IMR-90 (cell line): Measurements from ENCODE around the gene RGS7BP. TPM values are rescaled to one million over a fixed set of nuclear protein-coding genes. Genes with fewer than 3 reads are reported as not detected.

Source experiments
- ATAC-seq: fragments of 200-7000 bp; cut with Tn5 transposase; 2 replicates; pipeline ENCODE4 v1.9.1; 2020; ENCODE audit warnings: low read depth, mild to moderate bottlenecking, moderate library complexity
- BruUV-seq: library from RNA; stranded (reverse); fragments of 400-500 nt; replicated peaks from 2 replicates; lab custom pipeline; 2021; lab: Mats Ljungman, UMichigan
- CTCF ChIA-PET: fragments of 300-600 bp; formaldehyde crosslinking; extraction: SDS; loops from one replicate; lab custom pipeline; 2021; ENCODE audit warnings: antibody characterized with exemption; lab: Yijun Ruan, JAX
- POLR2A ChIA-PET: fragments of 300-600 bp; sonication (Branson Sonifier 250); formaldehyde crosslinking; loops from one replicate; lab custom pipeline; 2022; ENCODE audit warnings: antibody characterized with exemption; ENCODE audit not compliant: unreplicated experiment; lab: Charles Lee
- DNase-seq: peaks from one replicate; pipeline ENCODE4 v3.0.0; 2013
- H2AFZ ChIP-seq: replicated peaks from 2 replicates; pipeline ENCODE3; 2013; ENCODE audit warnings: low read length, mild to moderate bottlenecking; ENCODE audit not compliant: poor library complexity
- H2AK5ac ChIP-seq: 2 replicates; pipeline ENCODE4 v1.6.1; 2013; ENCODE audit warnings: low read depth, low read length, inconsistent platforms
- H2AK9ac ChIP-seq: replicated peaks from 2 replicates; pipeline ENCODE3; 2013; ENCODE audit warnings: mild to moderate bottlenecking, low read depth, low read length, moderate library complexity; ENCODE audit not compliant: poor library complexity
- H2BK120ac ChIP-seq: 2 replicates; pipeline ENCODE4 v1.6.1; 2013; ENCODE audit warnings: low read depth, low read length, inconsistent platforms
- H2BK15ac ChIP-seq: 3 replicates; pipeline ENCODE4 v1.6.1; 2013; ENCODE audit warnings: low read depth, low read length, inconsistent platforms
- H2BK20ac ChIP-seq: 2 replicates; pipeline ENCODE4 v1.6.1; 2013; ENCODE audit warnings: low read depth, mild to moderate bottlenecking, inconsistent platforms, low read length, moderate library complexity
- H2BK5ac ChIP-seq: 2 replicates; pipeline ENCODE4 v1.6.1; 2013; ENCODE audit warnings: mild to moderate bottlenecking, low read depth, low read length, inconsistent platforms; ENCODE audit not compliant: poor library complexity, severe bottlenecking
- H3K14ac ChIP-seq: replicated peaks from 2 replicates; pipeline ENCODE4 v1.6.1; 2013; ENCODE audit warnings: low read depth, low read length, inconsistent platforms
- H3K18ac ChIP-seq: 2 replicates; pipeline ENCODE4 v1.6.1; 2013; ENCODE audit warnings: low read depth, low read length, control low read depth
- H3K23ac ChIP-seq: 2 replicates; pipeline ENCODE4 v1.6.1; 2013; ENCODE audit warnings: low read depth, low read length, inconsistent platforms
- H3K27ac ChIP-seq: 2 replicates; pipeline ENCODE4 v1.5.1; 2013; ENCODE audit warnings: mild to moderate bottlenecking, control low read depth, low read length; ENCODE audit not compliant: insufficient read depth
- H3K27me3 ChIP-seq: 2 replicates; pipeline ENCODE4 v1.6.1; 2013; ENCODE audit warnings: low read length; ENCODE audit not compliant: control insufficient read depth, insufficient read depth
- H3K36me3 ChIP-seq: 2 replicates; pipeline ENCODE4 v1.6.1; 2013; ENCODE audit warnings: low read length, mixed read lengths; ENCODE audit not compliant: control insufficient read depth, insufficient read depth
- H3K4ac ChIP-seq: 2 replicates; pipeline ENCODE4 v1.6.1; 2013; ENCODE audit warnings: low read depth, low read length, inconsistent platforms
- H3K4me1 ChIP-seq: 2 replicates; pipeline ENCODE4 v1.6.1; 2013; ENCODE audit warnings: low read length, mixed read lengths; ENCODE audit not compliant: control insufficient read depth, insufficient read depth
- H3K4me2 ChIP-seq: 2 replicates; pipeline ENCODE4 v1.6.1; 2013; ENCODE audit warnings: low read depth, mild to moderate bottlenecking, control low read depth, low read length, moderate library complexity
- H3K4me3 ChIP-seq: 2 replicates; pipeline ENCODE4 v1.5.1; 2013; ENCODE audit warnings: low read depth, mild to moderate bottlenecking, control low read depth, low read length, moderate library complexity; ENCODE audit not compliant: insufficient read depth
- H3K56ac ChIP-seq: 2 replicates; pipeline ENCODE4 v1.6.1; 2013; ENCODE audit warnings: low read length, inconsistent platforms; ENCODE audit not compliant: insufficient read depth; ENCODE audit errors: extremely low read depth
- H3K79me1 ChIP-seq, 2 experiments: 2 replicates each; pipeline ENCODE4 v1.6.1; 2013; ENCODE audit warnings: low read length in 2 of 2, inconsistent platforms in 1 of 2, low read depth in 1 of 2
- H3K9ac ChIP-seq: 2 replicates; pipeline ENCODE4 v1.6.1; 2013; ENCODE audit warnings: low read depth, low read length, control low read depth
- H3K9me1 ChIP-seq: 2 replicates; pipeline ENCODE4 v1.6.1; 2013; ENCODE audit warnings: low read length, inconsistent platforms; ENCODE audit not compliant: insufficient read depth
- H3K9me3 ChIP-seq: 2 replicates; pipeline ENCODE4 v1.6.1; 2013; ENCODE audit warnings: low read length; ENCODE audit not compliant: control insufficient read depth, insufficient read depth
- H4K20me1 ChIP-seq: 2 replicates; pipeline ENCODE4 v1.6.1; 2013; ENCODE audit warnings: low read length, inconsistent platforms; ENCODE audit not compliant: insufficient read depth
- H4K5ac ChIP-seq: 2 replicates; pipeline ENCODE4 v1.6.1; 2013; ENCODE audit warnings: mild to moderate bottlenecking, low read depth, low read length, control low read depth
- H4K8ac ChIP-seq, 2 experiments: 2 replicates each; pipeline ENCODE4 v1.6.1; 2013; ENCODE audit warnings: low read depth in 2 of 2, low read length in 2 of 2, control low read depth in 1 of 2, inconsistent platforms in 1 of 2
- H4K91ac ChIP-seq: 2 replicates; pipeline ENCODE4 v1.6.1; 2013; ENCODE audit warnings: low read depth, low read length, inconsistent platforms; ENCODE audit not compliant: insufficient read depth
- BHLHE40 ChIP-seq: fragments of 150-350 bp; IDR thresholded peaks from 2 replicates; pipeline ENCODE4 v1.6.1; 2016; ENCODE audit warnings: mild to moderate bottlenecking, low read depth, low read length
- CEBPB ChIP-seq: IDR thresholded peaks from 2 replicates; pipeline ENCODE4 v1.6.1; 2012; ENCODE audit warnings: low read depth, low read length, improper control_type of control experiment
- CHD1 ChIP-seq: IDR thresholded peaks from 2 replicates; pipeline ENCODE4 v1.6.1; 2012; ENCODE audit warnings: low read depth, low read length, improper control_type of control experiment
- FOS ChIP-seq: fragments of 150-350 bp; IDR thresholded peaks from 2 replicates; pipeline ENCODE4 v1.6.1; 2016; ENCODE audit warnings: low read depth, low read length
- MAFK ChIP-seq: IDR thresholded peaks from 2 replicates; pipeline ENCODE4 v1.6.1; 2012; ENCODE audit warnings: low read depth, low read length, improper control_type of control experiment
- MAZ ChIP-seq: IDR thresholded peaks from 2 replicates; pipeline ENCODE4 v1.6.1; 2012; ENCODE audit warnings: low read depth, mild to moderate bottlenecking, low read length, improper control_type of control experiment, moderate library complexity, borderline replicate concordance
- MXI1 ChIP-seq: IDR thresholded peaks from 2 replicates; pipeline ENCODE4 v1.6.1; 2012; ENCODE audit warnings: low read depth, mild to moderate bottlenecking, low read length, moderate library complexity, borderline replicate concordance
- NFE2L2 ChIP-seq: fragments of 150-350 bp; IDR thresholded peaks from 2 replicates; pipeline ENCODE4 v1.6.1; 2016; ENCODE audit warnings: low read depth, mild to moderate bottlenecking, low read length
- POLR2A ChIP-seq: IDR thresholded peaks from 2 replicates; pipeline ENCODE4 v1.6.1; 2012; ENCODE audit warnings: mild to moderate bottlenecking, low read depth, low read length
- RAD21 ChIP-seq: IDR thresholded peaks from 2 replicates; pipeline ENCODE4 v1.6.1; 2012; ENCODE audit warnings: low read length, improper control_type of control experiment
- RCOR1 ChIP-seq: IDR thresholded peaks from 2 replicates; pipeline ENCODE4 v1.6.1; 2012; ENCODE audit warnings: mild to moderate bottlenecking, low read length, improper control_type of control experiment; ENCODE audit not compliant: insufficient replicate concordance
- RFX5 ChIP-seq: IDR thresholded peaks from 2 replicates; pipeline ENCODE4 v1.8.0; 2012; ENCODE audit warnings: low read depth, mild to moderate bottlenecking, low read length, moderate library complexity
- SMC3 ChIP-seq: fragments of 150-350 bp; IDR thresholded peaks from 2 replicates; pipeline ENCODE4 v1.6.1; 2016; ENCODE audit warnings: low read depth, mild to moderate bottlenecking, antibody characterized with exemption, low read length, moderate library complexity
- USF2 ChIP-seq: fragments of 150-350 bp; IDR thresholded peaks from 2 replicates; pipeline ENCODE4 v1.6.1; 2017; ENCODE audit warnings: mild to moderate bottlenecking, antibody characterized with exemption, low read length, low read depth
- WGBS, 2 experiments: methylation state at CpG; one replicate each; pipeline versions ENCODE4 v1.1.5 to v1.1.7; 2013; ENCODE audit warnings: missing lambda C conversion rate in 2 of 2; ENCODE audit not compliant: insufficient read length in 1 of 2; ENCODE audit errors: extremely low coverage in 2 of 2; 5-methylcytosine and 5-hydroxymethylcytosine counted together
- dilution Hi-C: fragments of 300-500 bp; cut with HindIII; formaldehyde crosslinking; loops from one replicate; pipeline ENCODE4 v1.14.3; 2018; ENCODE audit warnings: low sequenced_read_pairs; ENCODE audit not compliant: unreplicated experiment
- in situ Hi-C: fragments of 300-500 bp; cut with MboI; formaldehyde crosslinking; loops from 3 replicates; pipeline ENCODE4 v1.14.3; 2019; ENCODE audit warnings: low sequenced_read_pairs, inconsistent platforms, mixed read lengths
- intact Hi-C: fragments of 100-400 bp; cut with micrococcal nuclease; formaldehyde crosslinking; loops from 2 replicates; pipeline ENCODE4 v1.10.0; 2022
- polyA plus RNA-seq, 3 experiments: library from polyadenylated mRNA; depleted of rRNA; stranded (reverse); fragments of >200 nt; gene quantifications; 2 replicates each; pipeline ENCODE4 v1.2.3, GENCODE V29; 2012; ENCODE audit warnings: low replicate concordance in 1 of 3
- total RNA-seq: library from RNA; depleted of rRNA; stranded (reverse); fragments of >200 nt; gene quantifications from 2 replicates; pipeline ENCODE4 v1.2.3, GENCODE V29; 2012
- TF ChIP-seq, protein P1 (sequence below): conservative IDR thresholded peaks from 2 replicates; pipeline ENCODE4 v1.5.1; 2012; ENCODE audit warnings: mild to moderate bottlenecking, low read depth, low read length, improper control_type of control experiment
- TF ChIP-seq, protein P2 (sequence below): fragments of 150-350 bp; IDR thresholded peaks from 2 replicates; pipeline ENCODE4 v1.6.1; 2016; ENCODE audit warnings: low read depth, mild to moderate bottlenecking, low read length, moderate library complexity, borderline replicate concordance

Gene RGS7BP
- total and polyA plus RNA-seq, 2 of the 4 experiments (the other 2 are of a cell fraction): not detected

DNA sequence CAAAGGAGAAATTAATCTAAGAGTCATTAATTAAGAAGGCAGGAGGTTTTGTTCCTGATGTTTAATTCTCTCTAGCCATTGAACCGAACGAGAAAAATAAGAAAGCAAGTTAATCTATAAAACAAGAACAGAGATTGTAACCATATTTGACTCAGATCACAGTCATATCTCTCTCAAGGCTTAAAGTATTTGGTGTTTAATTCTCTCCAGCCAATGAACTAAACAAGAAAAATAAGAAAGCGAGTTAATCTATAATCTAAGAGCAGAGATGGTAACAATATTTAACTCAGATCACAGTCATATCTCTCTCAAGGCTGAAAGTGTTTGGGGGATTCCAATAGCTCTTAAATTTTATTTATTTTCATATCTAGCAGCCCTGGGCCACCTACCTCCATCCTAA is 110.1 kb downstream of the RGS7BP start:
- TF ChIP-seq POLR2A (no peak), USF2 (no peak), MAFK (no peak), BHLHE40 (no peak), SMC3 (no peak), CHD1 (no peak), MXI1 (no peak), MAZ (no peak), RFX5 (no peak), RAD21 (no peak), RCOR1 (no peak), CEBPB (no peak), NFE2L2 (no peak), FOS (no peak)
- TF ChIP-seq, protein P1, sequence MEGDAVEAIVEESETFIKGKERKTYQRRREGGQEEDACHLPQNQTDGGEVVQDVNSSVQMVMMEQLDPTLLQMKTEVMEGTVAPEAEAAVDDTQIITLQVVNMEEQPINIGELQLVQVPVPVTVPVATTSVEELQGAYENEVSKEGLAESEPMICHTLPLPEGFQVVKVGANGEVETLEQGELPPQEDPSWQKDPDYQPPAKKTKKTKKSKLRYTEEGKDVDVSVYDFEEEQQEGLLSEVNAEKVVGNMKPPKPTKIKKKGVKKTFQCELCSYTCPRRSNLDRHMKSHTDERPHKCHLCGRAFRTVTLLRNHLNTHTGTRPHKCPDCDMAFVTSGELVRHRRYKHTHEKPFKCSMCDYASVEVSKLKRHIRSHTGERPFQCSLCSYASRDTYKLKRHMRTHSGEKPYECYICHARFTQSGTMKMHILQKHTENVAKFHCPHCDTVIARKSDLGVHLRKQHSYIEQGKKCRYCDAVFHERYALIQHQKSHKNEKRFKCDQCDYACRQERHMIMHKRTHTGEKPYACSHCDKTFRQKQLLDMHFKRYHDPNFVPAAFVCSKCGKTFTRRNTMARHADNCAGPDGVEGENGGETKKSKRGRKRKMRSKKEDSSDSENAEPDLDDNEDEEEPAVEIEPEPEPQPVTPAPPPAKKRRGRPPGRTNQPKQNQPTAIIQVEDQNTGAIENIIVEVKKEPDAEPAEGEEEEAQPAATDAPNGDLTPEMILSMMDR: no peak
- TF ChIP-seq, protein P2, sequence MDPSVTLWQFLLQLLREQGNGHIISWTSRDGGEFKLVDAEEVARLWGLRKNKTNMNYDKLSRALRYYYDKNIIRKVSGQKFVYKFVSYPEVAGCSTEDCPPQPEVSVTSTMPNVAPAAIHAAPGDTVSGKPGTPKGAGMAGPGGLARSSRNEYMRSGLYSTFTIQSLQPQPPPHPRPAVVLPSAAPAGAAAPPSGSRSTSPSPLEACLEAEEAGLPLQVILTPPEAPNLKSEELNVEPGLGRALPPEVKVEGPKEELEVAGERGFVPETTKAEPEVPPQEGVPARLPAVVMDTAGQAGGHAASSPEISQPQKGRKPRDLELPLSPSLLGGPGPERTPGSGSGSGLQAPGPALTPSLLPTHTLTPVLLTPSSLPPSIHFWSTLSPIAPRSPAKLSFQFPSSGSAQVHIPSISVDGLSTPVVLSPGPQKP: no peak
- no peak overlapping the region for H3K56ac ChIP-seq
- H3K4ac ChIP-seq: no peak overlapping the region
- H3K4me3 ChIP-seq: no peak overlapping the region
- ChIA-PET POLR2A (no interaction called here), CTCF (no interaction called here)
- no peak overlapping the region for H3K27ac ChIP-seq
- no peak overlapping the region for H3K18ac ChIP-seq
- no peaks in the 10 kb centered on the region for H3K9me3 ChIP-seq
- no peak overlapping the region for H3K23ac ChIP-seq
- H3K4me2 ChIP-seq: no peak overlapping the region
- peaks cover 8% of the 10 kb centered on the region for H3K27me3 ChIP-seq
- no peak for ATAC-seq
- no peaks in the 10 kb centered on the region for H3K9me1 ChIP-seq
- no peak overlapping the region for H2BK20ac ChIP-seq
- intact Hi-C loops (no loop called here), dilution Hi-C loops (loop anchor here (25.0 kb wide), 1 partner anchor 379 kb away; no protein-coding TSS in a partner anchor), in situ Hi-C loops (loop anchor here (5.0 kb wide), 1 partner anchor 384 kb away; no protein-coding TSS in a partner anchor)
- no peak for DNase-seq
- WGBS, 2 experiments: no CpG with 5 or more reads among the region's 3 CpGs
- H2AK9ac ChIP-seq: no peak overlapping the region
- no peak overlapping the region for H4K8ac ChIP-seq
- no peaks in the 10 kb centered on the region for H3K4me1 ChIP-seq
- H4K5ac ChIP-seq: no peak overlapping the region
- no peaks in the 10 kb centered on the region for H4K20me1 ChIP-seq
- no peak overlapping the region for H3K14ac ChIP-seq
- H2BK15ac ChIP-seq: no peak overlapping the region
- BruUV-seq: no TSS peak
- H2AK5ac ChIP-seq: no peak overlapping the region
- no peak overlapping the region for H4K91ac ChIP-seq
- H3K36me3 ChIP-seq: no peaks in the 10 kb centered on the region
- no peak overlapping the region for H2BK120ac ChIP-seq
- H2BK5ac ChIP-seq: no peak overlapping the region
- H2AFZ ChIP-seq: no peak overlapping the region
- no peaks in the 10 kb centered on the region for H3K79me1 ChIP-seq
- H3K9ac ChIP-seq: no peak overlapping the region
